Measurements from ENCODE around the gene COLGALT1.

DNA sequence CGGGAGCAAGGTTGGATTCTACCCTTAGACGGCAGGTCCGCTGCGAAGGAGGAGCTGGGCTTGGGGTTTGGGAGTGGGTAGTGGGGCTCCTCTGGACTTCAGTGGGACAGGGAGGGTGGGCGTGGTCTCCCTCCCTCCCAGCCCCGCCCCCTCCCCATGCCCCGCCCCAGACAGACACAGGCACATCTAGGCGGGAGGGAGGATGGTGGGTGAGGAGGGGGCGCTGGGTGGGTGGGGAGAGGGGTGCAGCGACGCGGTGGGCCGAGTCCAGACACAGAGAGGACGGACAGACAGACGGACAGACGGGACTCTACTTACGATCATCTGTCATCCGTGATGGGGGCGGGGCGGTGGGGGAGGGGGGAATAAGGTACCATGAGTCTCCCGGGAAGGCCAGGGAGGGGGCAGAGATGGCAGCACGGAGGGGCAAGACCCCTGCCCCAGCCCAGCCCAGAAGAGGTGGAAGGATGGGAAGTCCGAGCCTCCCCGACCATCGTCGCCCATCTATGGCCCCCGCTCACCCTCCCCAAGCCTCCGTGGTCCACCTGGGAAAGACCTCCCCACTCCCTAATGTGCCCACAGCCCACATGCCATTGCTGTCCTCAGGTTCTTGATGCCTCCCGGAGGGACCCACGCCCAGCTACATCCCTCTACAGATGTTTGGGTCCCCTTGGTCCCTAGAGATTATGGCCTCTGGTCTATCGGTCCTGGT is 67.9 kb downstream of the COLGALT1 start:
- no peak for TF ChIP-seq SUZ12 (IDR thresholded peaks at IDR 0.05; ENCODE audit: extremely low read depth, insufficient read depth, insufficient read length)
- no peak for TF ChIP-seq ZNF274 (IDR thresholded peaks at IDR 0.05; ENCODE audit: low read depth, low read length)
- TF ChIP-seq YY1 (IDR thresholded peaks at IDR 0.05; ENCODE audit: insufficient read depth, insufficient read length): no peak

Measured in NT2/D1 (cell line).